ENCODE data around the gene ANKMY1.

ANKMY1 gene

DNA sequence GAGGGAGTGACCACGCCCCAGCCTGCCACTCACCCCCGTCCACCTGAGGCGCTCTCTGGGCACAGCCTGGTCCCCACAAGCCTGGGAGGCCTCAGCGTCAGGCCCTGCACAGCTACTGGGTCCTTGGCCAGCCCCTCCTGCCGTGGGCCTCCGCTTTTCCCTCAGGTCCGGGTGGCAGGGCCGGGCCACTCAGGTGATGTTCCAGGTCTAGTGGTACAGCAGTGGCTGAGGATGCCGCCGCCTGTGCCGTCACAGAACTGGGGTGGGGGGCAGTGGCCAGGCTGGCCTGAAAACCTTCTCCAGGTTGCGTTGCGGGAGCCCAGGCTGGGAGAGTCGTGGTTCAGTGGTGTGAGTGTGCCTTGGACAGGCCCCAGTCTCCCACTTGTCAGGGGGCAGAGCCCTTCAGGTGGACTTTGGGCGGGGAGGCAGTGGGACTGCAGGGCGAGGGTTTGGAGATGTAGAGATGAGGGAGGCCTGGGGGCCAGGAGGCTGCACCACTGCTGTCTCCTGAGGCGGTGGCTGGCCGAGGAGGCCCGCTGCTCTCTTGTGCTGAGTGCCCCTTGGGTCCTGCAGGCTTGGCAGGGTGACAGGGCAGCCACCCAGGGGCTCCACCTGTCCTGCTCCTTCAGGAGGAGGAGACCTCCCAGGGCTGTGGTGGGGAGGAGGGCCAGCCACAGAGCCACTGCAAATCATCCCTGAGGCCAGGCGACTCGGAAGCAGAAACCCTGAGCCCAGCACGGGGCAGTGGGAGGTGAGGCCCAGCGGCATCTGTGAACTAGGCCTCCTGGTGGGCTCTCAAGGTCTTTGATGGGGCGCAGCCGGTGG lies 114.7 kb downstream of the ANKMY1 start:
- DNase-seq = no peak

DNA sequence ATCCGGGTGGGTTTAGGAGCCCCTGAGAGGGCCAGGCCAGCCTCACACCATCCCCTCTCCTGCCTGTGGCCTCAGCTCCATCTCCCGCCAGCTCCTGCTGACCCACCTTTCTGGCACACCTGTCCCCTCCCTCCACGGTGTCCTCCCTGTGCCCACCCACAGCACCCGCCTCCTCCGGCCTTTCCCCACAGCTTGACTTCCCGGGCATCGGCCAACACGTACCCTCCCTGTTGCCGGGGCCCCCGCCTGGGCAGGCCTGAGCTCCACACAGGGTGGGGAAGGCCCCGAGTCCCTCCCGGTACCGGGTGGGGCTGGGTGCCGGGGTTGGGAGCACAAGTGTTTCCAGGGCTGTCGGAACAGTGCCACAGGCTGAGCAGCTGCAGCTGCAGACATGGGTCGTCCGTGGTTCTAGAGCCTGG lies 115.8 kb downstream of the ANKMY1 start:
- DNase-seq = no peak

DNA sequence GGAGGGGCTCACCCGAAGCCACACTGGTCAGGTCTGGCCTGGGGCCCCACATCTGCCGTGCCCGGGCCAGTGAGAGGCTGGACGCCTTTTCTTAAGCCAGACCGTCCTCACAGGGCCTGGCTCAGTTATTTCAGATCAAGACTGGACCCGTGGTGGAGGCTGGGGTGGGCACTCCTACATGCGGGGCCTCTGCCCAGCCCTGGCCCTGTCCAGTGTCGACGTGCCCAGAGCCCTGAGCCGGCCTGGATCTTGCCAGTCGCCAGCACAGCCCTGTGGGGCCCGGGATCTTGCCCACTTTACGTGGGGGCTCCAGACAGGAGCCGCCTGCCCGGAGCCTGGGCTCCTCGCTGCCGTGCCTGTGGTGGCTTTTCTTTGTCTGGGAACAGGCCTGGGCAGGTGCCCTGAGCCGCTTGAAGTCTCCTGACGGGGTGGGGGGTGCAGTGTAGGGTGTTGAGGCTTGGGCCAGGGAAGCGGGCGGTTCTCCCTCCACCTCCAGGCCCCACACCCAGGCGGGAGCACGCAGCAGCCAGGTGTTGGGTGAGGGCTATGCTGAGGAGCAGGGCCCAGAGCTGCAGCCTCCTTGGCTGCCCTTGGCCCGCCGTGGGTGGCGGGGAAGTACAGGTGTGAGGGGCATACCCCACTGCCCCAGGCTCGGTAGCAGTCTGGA lies 116.3 kb downstream of the ANKMY1 start:
- DNase-seq = no peak

DNA sequence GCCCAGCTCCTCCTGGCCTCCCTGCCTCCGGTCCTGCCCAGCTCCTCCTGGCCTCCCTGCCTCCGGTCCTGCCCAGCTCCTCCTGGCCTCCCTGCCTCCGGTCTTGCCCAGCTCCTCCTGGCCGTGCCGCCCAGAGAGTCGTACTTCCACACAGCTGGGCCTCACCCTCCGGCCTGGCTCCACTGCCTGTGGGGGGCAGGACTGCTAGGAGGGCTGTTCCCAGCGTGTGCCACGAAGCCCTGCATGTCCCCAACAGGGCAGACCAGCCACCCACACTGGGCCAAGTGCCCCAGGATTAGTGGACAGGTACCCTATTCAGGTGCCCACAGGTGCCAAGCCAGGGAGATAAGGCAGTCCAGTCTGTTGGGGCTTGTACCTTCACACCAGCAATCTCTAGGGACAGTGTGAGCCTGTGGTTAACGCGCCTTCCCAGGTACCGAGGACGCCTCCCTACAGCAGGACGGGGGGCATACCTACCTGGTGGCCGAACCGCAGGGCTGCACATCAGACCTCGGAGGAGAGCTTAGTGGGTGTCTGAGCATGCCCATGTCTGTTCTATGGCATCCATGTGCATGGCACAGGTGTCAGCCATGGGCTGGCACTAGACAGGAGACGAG lies 117.0 kb downstream of the ANKMY1 start:
- DNase-seq = no peak

DNA sequence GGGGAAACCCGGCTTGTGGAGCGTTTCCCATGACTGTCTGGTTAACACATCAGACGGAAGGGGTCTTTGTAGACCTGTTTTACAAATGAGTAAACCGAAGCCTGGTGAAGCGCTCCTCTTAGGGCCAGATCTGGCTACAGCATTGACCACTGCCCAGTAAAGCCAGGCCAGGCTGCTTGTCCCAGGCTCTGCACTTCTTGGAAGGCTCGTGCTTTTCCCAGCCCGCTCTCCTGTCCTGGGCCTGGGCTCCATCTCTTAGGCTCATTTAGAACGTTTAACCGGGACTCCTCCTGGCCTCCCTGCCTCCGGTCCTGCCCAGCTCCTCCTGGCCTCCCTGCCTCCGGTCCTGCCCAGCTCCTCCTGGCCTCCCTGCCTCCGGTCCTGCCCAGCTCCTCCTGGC lies 117.5 kb downstream of the ANKMY1 start:
- no peak for DNase-seq

DNA sequence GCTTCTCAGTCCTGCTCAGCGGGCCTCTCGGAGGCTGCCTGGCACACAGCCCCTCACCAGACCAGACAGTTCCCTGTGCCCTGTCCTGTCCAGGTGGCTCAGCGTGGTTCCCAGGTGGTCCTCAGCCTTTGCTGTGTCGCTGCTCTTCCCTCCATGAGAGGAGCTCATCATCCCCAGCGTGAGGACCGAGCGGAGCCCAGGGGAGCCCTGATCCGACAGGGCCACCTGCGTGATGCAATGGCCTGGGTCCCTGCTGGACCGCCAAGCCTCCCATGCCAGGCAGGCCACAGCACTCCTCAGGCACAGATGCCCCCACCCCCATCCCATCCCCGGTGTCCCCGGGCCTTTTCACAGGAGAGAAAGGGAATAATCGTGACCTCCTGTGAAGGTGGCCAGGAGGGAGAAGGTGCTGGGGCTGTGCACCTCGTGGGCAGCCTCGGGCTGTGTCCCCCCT lies 118.1 kb downstream of the ANKMY1 start:
- no peak for DNase-seq

DNA sequence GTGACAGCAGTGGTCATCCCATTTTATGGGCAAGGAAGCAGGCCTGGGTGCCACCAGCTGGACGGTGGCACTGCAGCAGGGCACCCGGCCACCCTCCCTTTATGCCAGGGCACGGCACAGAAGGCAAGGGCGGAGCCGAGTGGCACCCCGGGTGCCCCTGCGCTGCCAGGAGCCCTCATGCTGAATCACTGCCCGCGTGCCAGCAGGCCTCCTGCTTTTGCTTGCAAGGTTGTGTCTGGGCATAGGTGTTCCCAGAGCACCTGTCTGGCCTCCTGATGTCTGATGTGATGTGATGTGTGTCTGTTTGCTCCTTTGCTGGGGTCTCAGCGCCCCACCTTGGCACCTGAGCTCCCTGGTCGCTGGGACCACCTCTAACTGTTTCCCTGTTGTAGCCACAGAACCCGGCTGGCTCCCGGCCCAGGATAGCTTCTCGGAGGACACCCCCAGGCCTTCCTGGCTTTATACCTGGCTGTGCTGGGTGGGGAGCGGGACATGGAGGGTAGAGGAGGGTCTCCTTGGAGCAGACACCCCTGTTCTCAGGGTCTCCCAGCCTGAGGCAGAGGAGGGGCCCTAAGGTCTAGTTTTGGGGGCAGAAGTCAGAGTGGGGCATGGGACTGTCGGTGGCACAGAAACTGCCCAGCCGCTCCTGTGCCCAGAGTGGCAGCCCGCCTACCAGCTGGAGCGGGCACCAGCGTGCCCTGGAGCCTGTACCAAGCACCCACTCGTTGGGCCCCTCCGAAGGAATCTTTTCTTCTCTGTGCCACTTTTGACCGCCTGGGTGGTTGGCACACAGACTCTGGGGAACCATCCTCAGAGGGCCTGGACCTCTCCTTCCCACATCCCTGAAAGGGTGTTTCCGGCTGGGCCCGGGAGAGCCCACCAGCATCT lies 118.7 kb downstream of the ANKMY1 start:
- DNase-seq = no peak

DNA sequence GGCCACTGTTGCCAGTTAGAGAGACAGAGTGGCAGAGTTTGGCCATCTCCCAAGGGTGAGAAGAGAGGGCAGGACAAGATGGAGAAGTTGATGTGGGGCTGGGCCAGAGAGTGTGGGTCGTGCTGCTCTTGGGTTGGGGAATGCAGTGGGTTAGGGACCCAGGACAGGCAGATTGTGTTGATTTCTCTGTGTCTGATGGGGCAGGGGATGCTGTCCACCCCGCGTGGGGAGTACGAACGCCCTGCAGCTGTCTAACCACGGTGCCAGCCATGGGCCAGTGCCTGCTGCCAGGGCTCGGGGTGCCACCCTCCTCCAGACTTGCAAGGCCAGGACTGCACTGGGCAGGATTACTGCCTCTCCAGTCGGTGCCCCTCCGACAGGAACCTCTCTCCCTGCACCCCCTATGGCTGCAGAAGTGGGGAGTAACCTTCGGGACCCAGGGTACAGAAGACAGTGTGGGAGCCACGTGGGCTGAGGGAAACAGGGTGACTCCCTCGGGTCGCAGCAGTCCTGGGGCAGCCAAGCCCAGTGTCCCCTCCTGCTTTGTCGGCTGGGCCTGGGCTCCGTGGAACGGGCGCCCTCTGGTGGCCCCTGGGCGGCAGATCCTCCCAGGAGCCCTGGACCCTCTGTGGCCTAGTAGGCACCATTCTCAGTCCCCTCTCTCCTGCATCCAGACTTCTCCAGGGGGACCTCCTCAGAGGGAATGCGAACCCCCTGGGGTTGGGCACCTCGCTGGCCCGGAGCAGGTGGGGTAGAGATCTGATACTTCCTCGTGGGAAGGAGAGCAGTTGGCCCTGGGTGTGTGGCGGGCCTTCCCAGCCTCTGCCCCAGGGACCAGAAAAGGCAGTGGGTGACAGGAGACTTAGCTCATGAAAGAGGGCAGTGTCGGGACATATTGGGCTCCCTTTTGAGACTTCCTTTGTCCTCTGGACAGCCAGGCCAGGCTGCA lies 119.7 kb downstream of the ANKMY1 start:
- peak; percentile 89 for DNase-seq

DNA sequence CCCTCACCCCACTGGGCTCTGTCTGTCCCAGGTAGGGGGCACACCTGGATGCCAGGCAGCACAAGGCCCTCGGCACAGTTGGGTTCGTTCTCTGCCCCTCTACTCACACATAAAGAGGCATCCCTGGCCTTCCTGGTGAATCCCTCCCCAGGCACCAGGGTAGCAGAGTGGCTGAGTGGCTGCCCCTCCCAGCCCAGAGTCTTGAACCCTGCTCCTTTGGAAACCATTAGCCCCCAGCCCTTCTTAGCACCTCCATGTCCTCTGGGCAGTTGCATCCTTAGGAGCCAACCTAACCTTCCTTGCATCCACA lies 120.3 kb downstream of the ANKMY1 start:
- no peak for DNase-seq

DNA sequence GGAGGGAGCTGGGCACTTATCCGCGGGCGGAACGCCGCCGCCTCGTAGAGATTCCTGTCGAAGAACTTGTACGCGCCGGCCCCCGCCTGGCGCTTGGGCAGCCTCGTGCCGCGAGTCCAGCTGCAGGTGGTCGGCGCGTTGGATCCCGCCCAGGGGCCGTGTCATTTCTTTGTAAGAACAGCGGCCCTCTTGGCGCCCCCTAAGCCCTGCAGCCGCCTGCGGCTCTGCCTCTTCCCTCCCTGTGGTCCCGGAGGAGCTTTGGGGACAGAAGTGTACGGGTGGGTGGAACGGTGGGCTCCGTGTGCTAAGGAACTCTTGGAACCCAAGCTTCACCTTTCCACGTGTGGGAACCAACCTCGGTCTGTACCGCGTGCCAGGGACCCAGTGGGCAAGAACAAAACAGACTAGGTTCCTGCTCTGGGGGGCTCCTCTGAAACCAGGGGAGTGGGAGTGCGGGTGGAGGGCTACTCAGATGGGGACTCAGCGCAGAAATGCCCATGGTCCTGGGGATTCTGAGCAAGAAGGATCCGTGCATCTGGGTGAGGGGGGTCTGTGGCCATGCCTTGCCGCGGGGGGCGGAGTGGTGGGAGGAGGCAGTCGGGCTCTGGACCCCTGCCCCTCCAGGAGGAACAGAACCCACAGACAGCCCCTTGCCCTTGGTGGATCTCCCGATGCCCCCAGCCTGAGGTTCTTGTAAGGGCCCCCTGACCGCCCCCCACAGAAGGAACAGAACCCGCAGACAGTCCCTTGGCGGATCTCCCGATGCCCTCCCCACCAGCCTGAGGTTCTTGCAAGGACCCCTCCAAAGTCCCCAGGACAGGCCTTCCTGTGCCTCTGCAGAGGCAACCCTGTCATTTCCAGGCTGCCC lies 120.9 kb downstream of the ANKMY1 start:
- DNase-seq = peak; percentile 73

DNA sequence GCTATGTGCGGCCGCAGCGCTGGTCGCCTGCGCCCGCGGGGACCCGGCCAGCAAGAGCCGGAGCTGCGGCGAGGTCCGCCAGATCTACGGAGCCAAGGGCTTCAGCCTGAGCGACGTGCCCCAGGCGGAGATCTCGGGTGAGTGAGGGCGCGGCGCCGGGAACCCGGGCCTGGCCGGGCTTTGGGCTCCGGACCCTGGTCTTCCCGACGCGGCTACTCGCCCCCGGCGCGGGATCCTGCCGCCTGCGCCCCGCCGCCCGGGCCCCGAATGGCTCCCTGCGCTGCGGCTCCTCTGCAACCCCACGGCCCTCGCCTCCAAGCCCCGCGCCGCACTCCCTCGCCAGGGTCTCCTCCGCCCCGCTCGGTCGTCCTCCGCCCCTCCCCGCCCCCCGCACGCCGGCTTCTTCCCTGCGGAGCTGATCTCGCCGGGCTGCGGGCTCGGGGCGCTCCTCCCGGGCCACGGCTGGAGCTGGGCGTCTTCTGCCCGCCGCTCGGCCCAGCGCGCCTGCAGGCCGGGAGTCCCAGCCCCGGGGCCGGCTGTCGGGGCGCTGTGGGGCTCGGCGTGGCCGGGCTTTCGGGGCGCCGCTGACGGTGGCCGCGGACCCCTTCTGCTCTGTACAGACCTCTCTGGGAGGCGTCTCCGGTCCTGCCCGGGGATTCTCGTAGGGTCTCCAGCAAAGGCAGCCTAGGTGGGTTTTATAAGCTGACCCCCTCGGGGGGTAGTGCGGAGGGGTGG lies 121.7 kb downstream of the ANKMY1 start:
- DNase-seq = peak; percentile 63

DNA sequence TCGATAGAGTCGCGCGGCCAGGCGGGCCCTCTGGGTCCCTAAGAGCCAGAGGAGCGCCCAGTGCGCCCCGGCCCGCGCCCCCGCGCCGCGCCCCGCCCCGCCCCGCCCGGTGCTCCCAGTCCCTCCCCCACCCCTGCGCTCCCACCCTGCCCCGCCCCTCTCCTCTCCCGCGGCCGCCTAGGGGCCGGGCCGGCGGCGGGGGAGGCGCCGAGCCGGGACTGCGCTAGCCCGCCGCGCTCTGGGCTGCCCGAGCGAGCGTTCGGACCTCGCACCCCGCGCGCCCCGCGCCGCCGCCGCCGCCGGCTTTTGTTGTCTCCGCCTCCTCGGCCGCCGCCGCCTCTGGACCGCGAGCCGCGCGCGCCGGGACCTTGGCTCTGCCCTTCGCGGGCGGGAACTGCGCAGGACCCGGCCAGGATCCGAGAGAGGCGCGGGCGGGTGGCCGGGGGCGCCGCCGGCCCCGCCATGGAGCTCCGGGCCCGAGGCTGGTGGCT lies 122.3 kb downstream of the ANKMY1 start, which contains the start of gene GPC1:
Gene GPC1 (plus strand): TSS at position 207 of the 491 bp plus-strand sequence. CDS start 256 bp downstream, at position 463.
- DNase-seq = no peak

DNA sequence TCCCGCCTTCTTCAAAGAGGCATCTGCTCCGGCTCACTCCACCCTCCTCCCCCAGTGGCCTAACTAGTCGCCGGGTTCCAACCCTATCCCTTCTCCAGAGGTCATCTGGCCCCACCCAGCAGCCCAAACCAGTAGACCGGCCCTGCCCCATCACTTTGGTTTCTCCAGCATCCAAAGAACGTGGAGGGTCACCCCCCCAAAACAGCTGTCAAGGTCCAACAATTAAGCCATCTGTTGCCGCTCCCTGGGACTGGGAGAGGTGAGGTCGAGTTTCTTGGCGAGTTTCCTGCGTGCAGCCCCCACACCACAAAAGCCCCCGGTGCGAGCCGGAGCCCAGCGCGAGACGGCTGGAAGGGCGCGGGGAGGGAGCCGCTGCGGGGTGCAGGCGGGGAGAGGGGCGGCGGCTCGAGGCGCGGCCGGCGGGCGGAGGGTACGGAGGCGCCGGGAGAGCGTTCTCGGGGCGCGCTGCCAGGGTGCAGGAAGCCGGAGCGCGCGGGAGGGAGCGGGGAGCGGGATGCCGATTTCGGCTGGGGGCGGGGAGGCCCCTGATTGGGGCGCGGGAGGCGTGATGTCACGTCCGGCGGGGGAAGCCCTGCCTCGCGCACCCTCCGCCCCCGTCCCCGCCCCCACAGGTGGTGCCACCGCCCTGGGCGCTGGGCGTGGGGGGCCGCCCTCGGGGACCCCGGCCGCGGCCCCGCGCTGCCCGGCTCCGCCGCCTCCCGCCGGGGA lies 122.9 kb downstream of the ANKMY1 start:
- DNase-seq = peak; percentile 62

DNA sequence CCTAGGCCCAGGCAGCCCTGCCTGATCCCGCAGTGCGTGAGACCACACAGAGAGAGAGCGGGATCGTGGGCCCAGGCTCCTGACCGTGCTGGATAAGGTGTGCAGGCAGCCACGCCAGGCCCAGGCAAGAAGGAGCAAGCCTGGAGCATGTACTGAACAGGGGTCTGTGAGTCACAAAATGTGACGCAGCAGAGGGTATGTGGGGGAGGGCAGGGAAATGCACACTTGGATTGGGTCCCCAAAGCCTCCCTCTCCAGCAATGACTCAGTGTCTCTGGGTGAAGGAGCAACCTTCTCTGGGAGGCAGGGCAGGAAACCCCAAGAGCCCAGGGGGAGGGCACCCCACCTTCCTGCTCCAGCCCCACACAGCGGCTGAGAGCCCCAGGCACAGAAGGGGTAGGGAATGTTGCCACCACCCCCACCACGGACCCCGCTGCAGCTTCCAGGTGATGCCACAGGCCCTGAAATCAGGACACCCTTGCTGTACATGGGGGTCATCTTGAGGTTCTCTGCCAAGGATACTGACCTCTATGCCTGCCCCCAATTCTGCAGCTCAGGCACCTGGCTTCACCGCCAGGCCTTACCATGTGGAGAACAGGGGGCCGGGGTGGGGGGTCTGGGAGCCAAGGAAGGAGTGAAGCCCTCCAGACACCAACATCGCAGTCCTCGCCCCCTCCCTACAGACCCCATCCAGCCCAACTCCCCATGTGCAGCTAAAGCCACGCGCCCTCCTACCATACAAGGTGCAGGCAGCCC lies 123.6 kb downstream of the ANKMY1 start:
- DNase-seq = no peak

DNA sequence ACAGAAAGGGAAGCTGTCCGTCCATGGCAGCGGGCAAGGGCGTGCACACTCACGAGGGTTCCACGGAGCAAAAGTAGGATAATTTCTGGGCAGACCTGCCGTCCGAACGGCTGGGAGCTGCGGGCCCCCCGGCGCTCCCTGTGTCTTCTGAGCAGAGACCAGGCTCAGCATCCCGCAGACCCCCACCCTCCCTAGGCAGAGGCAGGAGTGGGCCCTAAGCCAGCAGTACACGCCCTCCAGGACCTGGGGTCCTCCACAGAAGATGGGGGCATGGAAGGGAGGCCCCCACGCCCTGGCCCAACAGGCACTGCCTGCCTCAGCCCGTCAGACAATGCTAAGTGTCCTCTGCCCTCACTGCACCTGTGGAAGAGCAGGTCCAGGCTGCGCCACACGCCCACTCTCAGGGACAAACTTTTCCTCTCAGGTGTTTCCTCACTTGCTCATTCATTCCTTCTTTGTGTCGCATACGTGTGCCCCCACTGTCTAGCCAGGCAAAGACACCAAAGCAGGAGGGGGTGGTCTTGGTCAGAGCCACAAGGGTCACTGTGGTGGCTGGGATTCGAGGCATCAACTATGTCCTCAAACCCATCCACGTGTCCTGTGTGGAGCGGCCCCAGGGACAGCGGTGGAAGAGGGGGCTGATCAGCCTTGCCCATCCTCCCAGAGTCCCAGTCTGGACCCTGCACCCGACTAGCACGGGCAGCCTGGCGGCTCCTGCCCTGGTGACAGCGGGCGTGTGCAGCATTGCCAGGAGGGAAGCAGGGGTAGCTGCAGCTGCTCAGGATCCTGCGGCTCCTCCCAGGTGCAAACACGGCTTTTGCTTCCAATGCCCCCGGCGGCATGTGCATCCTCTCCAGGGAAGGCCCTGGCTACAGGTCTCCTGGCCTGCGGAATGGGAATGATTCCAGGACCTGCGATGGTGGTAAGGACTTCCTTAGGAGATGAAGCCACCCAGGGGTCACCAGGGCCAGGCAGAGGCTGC lies 124.7 kb downstream of the ANKMY1 start:
- no peak for DNase-seq

DNA sequence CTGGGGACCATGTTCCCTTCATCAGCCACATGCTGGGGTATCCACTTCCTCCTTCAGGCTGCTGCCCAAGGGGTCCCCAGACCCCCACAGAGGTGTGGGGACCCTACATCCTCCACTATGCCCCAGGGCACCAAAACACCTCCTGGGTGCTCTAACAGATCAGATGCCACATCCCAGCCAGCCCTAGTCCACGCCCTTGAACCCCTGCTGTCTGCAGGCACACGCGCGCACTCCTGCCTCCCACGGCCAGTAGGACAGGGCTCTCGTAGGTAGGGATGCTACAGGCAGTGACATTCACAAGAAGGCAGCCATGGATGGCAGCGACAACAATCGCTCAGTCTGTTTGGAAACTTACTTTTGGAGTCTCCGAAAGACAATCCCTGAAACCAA lies 125.4 kb downstream of the ANKMY1 start:
- no peak for DNase-seq

Data from retina (tissue), 1 donor.